GM12891 (cell line): ENCODE results near the gene SLC35C1.

Source experiments
- POLR2A ChIP-seq: IDR thresholded peaks from 2 replicates; pipeline ENCODE4 v1.6.1; 2011; ENCODE audit warnings: low read depth, low read length, control low read depth
- SPI1 ChIP-seq: IDR thresholded peaks from 2 replicates; pipeline ENCODE4 v1.6.1; 2011; ENCODE audit warnings: low read depth, low read length, control low read depth

- TF ChIP-seq POLR2A: no peak
- TF ChIP-seq SPI1: no peak
These were observed 22.2 kb downstream of the SLC35C1 start for GRCh38 chr11:45827123-45827522.
